Trophoblast cell (in vitro differentiated cells and primary cell): ENCODE measurements around the gene ATPAF2.

ENCODE experiments used
- DNase-seq, 2 donors: peaks; one replicate each; pipeline ENCODE4 v3.0.0-alpha.2; 2016
- H2AFZ ChIP-seq: 2 replicates; pipeline ENCODE4 v1.6.1; 2013; ENCODE audit warnings: low read length, moderate library complexity, mild to moderate bottlenecking; ENCODE audit not compliant: insufficient read depth, poor library complexity
- H2AK5ac ChIP-seq: 2 replicates; pipeline ENCODE4 v1.6.1; 2013; ENCODE audit warnings: mild to moderate bottlenecking, low read length
- H2BK120ac ChIP-seq: 2 replicates; pipeline ENCODE4 v1.6.1; 2013; ENCODE audit warnings: low read length, mild to moderate bottlenecking, moderate library complexity; ENCODE audit not compliant: insufficient read depth, poor library complexity
- H2BK12ac ChIP-seq: 2 replicates; pipeline ENCODE4 v1.6.1; 2013; ENCODE audit warnings: mild to moderate bottlenecking, low read length, moderate library complexity
- H2BK5ac ChIP-seq: 2 replicates; pipeline ENCODE4 v1.6.1; 2013; ENCODE audit warnings: low read length, low read depth, moderate library complexity, mild to moderate bottlenecking; ENCODE audit not compliant: poor library complexity
- H3K14ac ChIP-seq: 2 replicates; pipeline ENCODE4 v1.6.1; 2013; ENCODE audit warnings: mild to moderate bottlenecking, low read length
- H3K18ac ChIP-seq: 2 replicates; pipeline ENCODE4 v1.6.1; 2013; ENCODE audit warnings: mild to moderate bottlenecking, low read length
- H3K23ac ChIP-seq: 2 replicates; pipeline ENCODE4 v1.6.1; 2013; ENCODE audit warnings: low read length
- H3K27ac ChIP-seq: 2 replicates; pipeline ENCODE4 v1.5.1; 2013; ENCODE audit warnings: low read depth, mild to moderate bottlenecking, inconsistent platforms, low read length, moderate library complexity
- H3K27me3 ChIP-seq: 2 replicates; pipeline ENCODE4 v1.6.1; 2013; ENCODE audit warnings: inconsistent platforms, mild to moderate bottlenecking, low read length, moderate library complexity; ENCODE audit not compliant: insufficient read depth
- H3K36me3 ChIP-seq, 2 experiments: 1 replicate in 1 of 2; 2 replicates in 1 of 2; pipeline ENCODE4 v1.6.1; 2013; ENCODE audit warnings: low read length in 2 of 2, mild to moderate bottlenecking in 2 of 2, moderate library complexity in 1 of 2; ENCODE audit not compliant: insufficient read depth in 2 of 2, control insufficient read depth in 1 of 2
- H3K4ac ChIP-seq: 2 replicates; pipeline ENCODE4 v1.6.1; 2013; ENCODE audit warnings: low read depth, mild to moderate bottlenecking, low read length, moderate library complexity
- H3K4me1 ChIP-seq, 2 experiments: 1 replicate in 1 of 2; 2 replicates in 1 of 2; pipeline ENCODE4 v1.6.1; 2013; ENCODE audit warnings: low read length in 2 of 2, mild to moderate bottlenecking in 2 of 2, moderate library complexity in 1 of 2; ENCODE audit not compliant: insufficient read depth in 2 of 2, control insufficient read depth in 1 of 2
- H3K4me2 ChIP-seq: 2 replicates; pipeline ENCODE4 v1.6.1; 2013; ENCODE audit warnings: inconsistent platforms, mild to moderate bottlenecking, low read length, moderate library complexity
- H3K4me3 ChIP-seq: 2 replicates; pipeline ENCODE4 v1.5.1; 2013; ENCODE audit warnings: mild to moderate bottlenecking, low read depth, low read length, inconsistent platforms
- H3K79me1 ChIP-seq: one replicate; pipeline ENCODE4 v1.6.1; 2013; ENCODE audit warnings: low read length
- H3K79me2 ChIP-seq: 2 replicates; pipeline ENCODE4 v1.6.1; 2013; ENCODE audit warnings: low read length, mild to moderate bottlenecking; ENCODE audit not compliant: control insufficient read depth, insufficient read depth, poor library complexity
- H3K9ac ChIP-seq: 2 replicates; pipeline ENCODE4 v1.6.1; 2013; ENCODE audit warnings: mild to moderate bottlenecking, low read length
- H3K9me3 ChIP-seq: 2 replicates; pipeline ENCODE4 v1.6.1; 2013; ENCODE audit warnings: low read depth, mild to moderate bottlenecking, control low read depth, inconsistent platforms, low read length; ENCODE audit not compliant: insufficient read depth
- H4K12ac ChIP-seq: 2 replicates; pipeline ENCODE4 v1.6.1; 2013; ENCODE audit warnings: low read depth, mild to moderate bottlenecking, low read length, moderate library complexity
- H4K8ac ChIP-seq: 2 replicates; pipeline ENCODE4 v1.6.1; 2013; ENCODE audit warnings: low read depth, mild to moderate bottlenecking, low read length, moderate library complexity
- H4K91ac ChIP-seq: one replicate; pipeline ENCODE4 v1.6.1; 2013; ENCODE audit warnings: low read depth, mild to moderate bottlenecking, low read length, moderate library complexity
- WGBS: extraction: QIAGEN DNeasy Blood & Tissue Kit; methylation state at CpG from one replicate; pipeline ENCODE4 v1.1.7; 2013; ENCODE audit warnings: missing lambda C conversion rate; ENCODE audit not compliant: insufficient read length, insufficient coverage; ENCODE audit errors: extremely low coverage; 5-methylcytosine and 5-hydroxymethylcytosine counted together

Gene ATPAF2

GRCh38 chr17:17978481-17979424 lies 60.2 kb downstream of the ATPAF2 start:
- Histone ChIP-seq H3K4me3 (no peak overlapping the region), H2AFZ (no peak overlapping the region), H3K9me3 (no peaks in the 10 kb centered on the region), H3K4me1 (no peaks in the 10 kb centered on the region), H3K79me1 (no peaks in the 10 kb centered on the region), H3K27ac (no peak overlapping the region), H3K4ac (no peak overlapping the region), H4K91ac (no peak overlapping the region), H2AK5ac (no peak overlapping the region), H2BK5ac (no peak overlapping the region), H3K4me2 (no peak overlapping the region), H4K8ac (no peak overlapping the region), H4K12ac (no peak overlapping the region), H3K9ac (no peak overlapping the region), H2BK12ac (no peak overlapping the region), H3K36me3 (no peaks in the 10 kb centered on the region), H3K27me3 (no peaks in the 10 kb centered on the region), H3K14ac (no peak overlapping the region), H3K23ac (no peak overlapping the region), H3K18ac (no peak overlapping the region), H2BK120ac (no peak overlapping the region), H3K79me2 (no peaks in the 10 kb centered on the region)
- DNase-seq, result no peak
- 100% methylated on average over 1 of the region's 14 CpGs for WGBS

GRCh38 chr17:17976931-17977570 lies 61.9 kb downstream of the ATPAF2 start:
- no peak overlapping the region for H3K14ac ChIP-seq
- no peak overlapping the region for H3K27ac ChIP-seq
- H2AK5ac ChIP-seq, result no peak overlapping the region
- no peaks in the 10 kb centered on the region for H3K27me3 ChIP-seq
- WGBS, result no CpG with 5 or more reads among the region's 10 CpGs
- peaks cover under 1% of the 10 kb centered on the region for H3K79me1 ChIP-seq
- no peak overlapping the region for H3K9ac ChIP-seq
- H3K4me3 ChIP-seq, result no peak overlapping the region
- no peak overlapping the region for H2BK12ac ChIP-seq
- no peaks in the 10 kb centered on the region for H3K36me3 ChIP-seq
- no peak overlapping the region for H2AFZ ChIP-seq
- no peak overlapping the region for H2BK5ac ChIP-seq
- no peak overlapping the region for H2BK120ac ChIP-seq
- no peak overlapping the region for H3K4me2 ChIP-seq
- peaks cover under 1% of the 10 kb centered on the region for H3K79me2 ChIP-seq
- no peak overlapping the region for H3K4ac ChIP-seq
- no peak overlapping the region for H4K8ac ChIP-seq
- H3K9me3 ChIP-seq, result no peaks in the 10 kb centered on the region
- H3K4me1 ChIP-seq, result no peaks in the 10 kb centered on the region
- H4K12ac ChIP-seq, result no peak overlapping the region
- no peak overlapping the region for H3K18ac ChIP-seq
- no peak overlapping the region for H3K23ac ChIP-seq
- DNase-seq, result no peak
- no peak overlapping the region for H4K91ac ChIP-seq

- no peak overlapping the region for H3K4ac ChIP-seq
- H2AFZ ChIP-seq, result no peak overlapping the region
- H4K91ac ChIP-seq, result no peak overlapping the region
- H4K12ac ChIP-seq, result no peak overlapping the region
- peaks cover 7% of the 10 kb centered on the region for H3K79me2 ChIP-seq
- no peak overlapping the region for H2BK12ac ChIP-seq
- no peaks in the 10 kb centered on the region for H3K27me3 ChIP-seq
- no peak overlapping the region for H2BK120ac ChIP-seq
- H3K27ac ChIP-seq, result no peak overlapping the region
- H2AK5ac ChIP-seq, result no peak overlapping the region
- no peak overlapping the region for H3K23ac ChIP-seq
- peaks cover 4% of the 10 kb centered on the region for H3K79me1 ChIP-seq
- peaks cover 8 to 9% of the 10 kb centered on the region in 2 experiments for H3K4me1 ChIP-seq
- no peak overlapping the region for H3K4me2 ChIP-seq
- no peak overlapping the region for H3K4me3 ChIP-seq
- WGBS, result no CpG with 5 or more reads among the region's 8 CpGs
- H3K14ac ChIP-seq, result no peak overlapping the region
- no peak overlapping the region for H3K9ac ChIP-seq
- H2BK5ac ChIP-seq, result no peak overlapping the region
- no peak overlapping the region for H4K8ac ChIP-seq
- H3K18ac ChIP-seq, result no peak overlapping the region
- no peaks in the 10 kb centered on the region for H3K9me3 ChIP-seq
- H3K36me3 ChIP-seq, result no peaks in the 10 kb centered on the region
- no peak for DNase-seq
Observed at GRCh38 chr17:17975436-17975835, 63.5 kb downstream of the ATPAF2 start.

- H3K79me1 ChIP-seq, result peaks cover 4% of the 10 kb centered on the region
- H3K23ac ChIP-seq, result no peak overlapping the region
- H2AK5ac ChIP-seq, result no peak overlapping the region
- H2BK12ac ChIP-seq, result no peak overlapping the region
- no peak overlapping the region for H3K18ac ChIP-seq
- H3K27ac ChIP-seq, result no peak overlapping the region
- H4K12ac ChIP-seq, result no peak overlapping the region
- no peak overlapping the region for H4K91ac ChIP-seq
- H2BK5ac ChIP-seq, result no peak overlapping the region
- no peak for DNase-seq
- H3K4me3 ChIP-seq, result peak overlapping the region; percentile 67
- H3K4ac ChIP-seq, result no peak overlapping the region
- no peaks in the 10 kb centered on the region for H3K36me3 ChIP-seq
- H3K4me2 ChIP-seq, result peak overlapping the region; percentile 80
- no peak overlapping the region for H3K14ac ChIP-seq
- peaks cover 7% of the 10 kb centered on the region for H3K79me2 ChIP-seq
- H3K9ac ChIP-seq, result no peak overlapping the region
- no peaks in the 10 kb centered on the region for H3K27me3 ChIP-seq
- H4K8ac ChIP-seq, result no peak overlapping the region
- no CpG with 5 or more reads among the region's 13 CpGs for whole genome bisulfite sequencing
- peak overlapping the region; percentile 46 for H2AFZ ChIP-seq
- H3K9me3 ChIP-seq, result no peaks in the 10 kb centered on the region
- no peak overlapping the region for H2BK120ac ChIP-seq
- H3K4me1 ChIP-seq, result peaks cover 8 to 9% of the 10 kb centered on the region in 2 experiments
Observed at GRCh38 chr17:17972952-17973254, 66.1 kb downstream of the ATPAF2 start.
